Posterior vena cava (tissue), 2 donors: Measurements from ENCODE around the gene IL17RC. TPM values are rescaled to one million over a fixed set of nuclear protein-coding genes. Genes with fewer than 3 reads are reported as not detected.

ENCODE experiments used
- DNase-seq: peaks from one replicate; pipeline ENCODE4 v3.0.0-alpha.2; 2020; ENCODE audit warnings: low spot score
- intact Hi-C, 2 donors: fragments of 100-400 bp; cut with DNase I; formaldehyde crosslinking; loops; one replicate each; pipeline versions ENCODE4 v1.14.1 to v1.14.2; 2022 to 2023
- total RNA-seq, 2 donors: library from RNA; stranded (reverse); fragmentation: NEBNext Ultra II Directional; extraction: Animal tissue kit (Norgen Biotek cat#: 25700); gene quantifications; one replicate each; pipeline ENCODE4 v1.2.1, GENCODE V29; 2021
- donor health status: DM: yes; HTN: yes; CAD: no.
- donor health status: DM: yes; HTN: yes; CAD: no.

Gene IL17RC
- total RNA-seq, 2 donors from 2014 or later = 31.9 to 41.1 TPM

DNA sequence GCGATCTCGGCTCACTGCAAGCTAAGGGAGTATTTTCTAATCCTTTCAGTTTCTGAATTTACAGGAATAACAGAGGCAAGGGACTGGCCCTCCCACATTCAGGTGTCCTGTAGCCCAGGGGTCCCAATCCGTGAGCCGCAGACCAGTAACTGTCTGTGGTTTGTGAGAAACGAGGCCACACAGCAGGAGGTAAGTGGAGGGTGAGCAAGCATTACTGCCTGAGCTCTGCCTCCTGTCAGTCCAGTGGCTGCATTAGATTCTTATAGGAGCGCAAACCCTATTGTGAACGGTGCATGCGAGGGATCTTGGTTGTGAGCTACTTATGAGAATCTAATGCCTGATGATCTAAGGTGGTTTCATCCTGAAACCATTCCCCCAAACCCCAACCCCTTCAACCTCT is 5.0 kb upstream of the IL17RC start:
- intact Hi-C loops = loop anchor here in 1 of 2 donors (5.0 kb wide), 1 partner anchor 65 kb away; no protein-coding TSS in a partner anchor
- no peak for DNase-seq

DNA sequence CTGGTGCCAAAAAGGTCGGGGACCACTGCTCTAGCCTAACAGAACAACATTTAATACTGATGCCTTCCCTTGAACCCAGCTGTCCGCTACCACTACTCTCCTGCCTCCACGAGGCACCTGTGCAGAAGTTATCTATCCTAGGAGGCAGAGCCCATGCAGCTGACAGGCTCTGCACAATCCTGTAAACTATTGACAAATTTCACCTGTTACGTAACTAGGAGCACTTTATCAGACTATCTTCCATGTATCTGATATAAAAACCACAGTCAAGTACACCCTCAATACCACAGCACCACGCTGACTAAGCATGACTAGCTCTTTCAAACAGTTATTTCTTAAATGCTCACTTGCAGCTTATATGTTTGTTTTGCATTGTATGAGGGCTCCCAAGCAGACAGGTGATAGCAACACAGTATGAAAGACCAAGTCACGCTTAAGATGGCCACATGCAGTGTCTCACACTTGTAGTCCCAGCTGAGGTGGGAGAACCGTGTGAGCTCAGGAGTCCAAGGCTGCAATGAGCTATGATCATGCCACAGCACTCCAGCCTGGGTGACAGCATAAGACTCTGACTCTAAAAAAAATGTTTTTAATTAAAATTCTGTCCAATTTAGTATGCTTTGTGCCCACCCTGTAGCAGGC is 4.5 kb upstream of the IL17RC start:
- no peak for DNase-seq
- intact Hi-C loops = loop anchor here in 1 of 2 donors (5.0 kb wide), 1 partner anchor 65 kb away; no protein-coding TSS in a partner anchor

GRCh38 chr3:9913601-9914000 is 3.3 kb upstream of the IL17RC start:
- intact Hi-C loops = loop anchor here in 1 of 2 donors (5.0 kb wide), 1 partner anchor 66 kb away; no protein-coding TSS in a partner anchor
- DNase-seq = no peak

DNA sequence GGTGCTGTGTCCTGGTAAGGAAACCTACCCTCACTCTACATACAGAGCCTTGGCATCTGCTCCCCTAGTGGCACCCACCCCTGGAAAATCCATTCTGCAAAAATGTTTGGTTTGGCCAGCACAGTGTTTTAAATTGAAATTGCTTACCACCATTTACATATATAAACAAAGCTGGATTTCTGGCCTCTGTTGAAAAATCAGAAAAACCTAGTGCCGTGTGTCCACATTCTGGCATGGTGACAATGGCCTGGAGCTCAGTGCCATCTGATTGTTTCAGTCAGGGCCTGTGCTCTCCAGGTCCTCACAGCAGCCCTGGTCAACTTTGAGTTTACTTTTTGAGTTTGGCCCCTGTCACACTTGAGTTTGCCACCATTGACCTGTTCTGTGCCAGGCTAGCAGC is 2.9 kb upstream of the IL17RC start:
- intact Hi-C loops = loop anchor here in 1 of 2 donors (5.0 kb wide), 1 partner anchor 67 kb away; no protein-coding TSS in a partner anchor
- no peak for DNase-seq

DNA sequence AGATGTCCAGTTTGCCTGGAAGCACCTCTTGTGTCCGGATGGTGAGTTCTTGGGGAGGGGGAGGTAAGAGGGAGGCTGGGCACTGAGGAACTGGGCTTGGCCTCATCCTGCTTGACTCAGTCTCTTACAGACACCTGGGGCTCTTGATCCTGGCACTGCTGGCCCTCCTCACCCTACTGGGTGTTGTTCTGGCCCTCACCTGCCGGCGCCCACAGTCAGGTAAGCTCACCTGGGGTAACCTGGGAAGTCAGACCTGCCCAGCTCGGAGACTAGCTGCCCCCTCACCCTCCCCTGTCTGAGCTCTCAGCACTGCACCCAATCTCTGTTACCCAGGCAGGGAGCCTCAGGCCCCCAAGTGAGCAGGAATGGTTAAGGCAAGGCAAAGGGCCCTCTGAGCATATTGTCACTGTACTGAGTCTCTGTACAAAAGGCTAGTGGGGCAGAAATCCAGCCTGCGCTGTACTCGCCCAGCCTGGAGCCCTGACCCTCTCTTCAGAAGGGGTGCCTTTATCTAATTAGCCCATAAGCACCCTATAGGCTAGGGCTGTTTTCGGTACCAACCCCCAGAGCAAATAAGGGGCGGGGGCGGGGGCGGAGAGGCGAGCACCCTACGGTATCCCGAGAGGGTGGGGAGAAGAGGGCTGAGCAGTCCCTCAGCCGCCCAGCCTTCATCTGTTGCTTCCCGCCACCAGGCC is 2.2 kb upstream of the IL17RC start:
- no peak for DNase-seq
- intact Hi-C loops = loop anchor here (5.0 kb wide), 2 partner anchors 67 to 72 kb away; partner anchors contain the start of gene RPUSD3 (in 1 of the 2)

DNA sequence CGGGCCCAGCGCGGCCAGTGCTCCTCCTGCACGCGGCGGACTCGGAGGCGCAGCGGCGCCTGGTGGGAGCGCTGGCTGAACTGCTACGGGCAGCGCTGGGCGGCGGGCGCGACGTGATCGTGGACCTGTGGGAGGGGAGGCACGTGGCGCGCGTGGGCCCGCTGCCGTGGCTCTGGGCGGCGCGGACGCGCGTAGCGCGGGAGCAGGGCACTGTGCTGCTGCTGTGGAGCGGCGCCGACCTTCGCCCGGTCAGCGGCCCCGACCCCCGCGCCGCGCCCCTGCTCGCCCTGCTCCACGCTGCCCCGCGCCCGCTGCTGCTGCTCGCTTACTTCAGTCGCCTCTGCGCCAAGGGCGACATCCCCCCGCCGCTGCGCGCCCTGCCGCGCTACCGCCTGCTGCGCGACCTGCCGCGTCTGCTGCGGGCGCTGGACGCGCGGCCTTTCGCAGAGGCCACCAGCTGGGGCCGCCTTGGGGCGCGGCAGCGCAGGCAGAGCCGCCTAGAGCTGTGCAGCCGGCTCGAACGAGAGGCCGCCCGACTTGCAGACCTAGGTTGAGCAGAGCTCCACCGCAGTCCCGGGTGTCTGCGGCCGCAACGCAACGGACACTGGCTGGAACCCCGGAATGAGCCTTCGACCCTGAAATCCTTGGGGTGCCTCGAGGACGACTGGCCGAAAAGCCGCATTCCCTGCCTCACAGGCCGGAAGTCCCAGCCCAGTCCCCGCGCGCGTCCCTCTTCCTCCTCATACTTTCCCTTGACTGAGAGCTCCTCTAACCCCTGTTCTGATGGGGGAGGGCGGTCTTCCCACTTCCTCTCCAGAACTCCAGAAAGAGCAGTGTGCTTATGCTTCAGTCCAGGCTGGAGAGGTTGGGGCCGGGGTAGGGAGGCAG is 1.4 kb upstream of the IL17RC start:
- peak; percentile 92 for DNase-seq
- intact Hi-C loops = loop anchor here in 1 of 2 donors (5.0 kb wide), 1 partner anchor 73 kb away; the partner anchor contains the start of gene RPUSD3

DNA sequence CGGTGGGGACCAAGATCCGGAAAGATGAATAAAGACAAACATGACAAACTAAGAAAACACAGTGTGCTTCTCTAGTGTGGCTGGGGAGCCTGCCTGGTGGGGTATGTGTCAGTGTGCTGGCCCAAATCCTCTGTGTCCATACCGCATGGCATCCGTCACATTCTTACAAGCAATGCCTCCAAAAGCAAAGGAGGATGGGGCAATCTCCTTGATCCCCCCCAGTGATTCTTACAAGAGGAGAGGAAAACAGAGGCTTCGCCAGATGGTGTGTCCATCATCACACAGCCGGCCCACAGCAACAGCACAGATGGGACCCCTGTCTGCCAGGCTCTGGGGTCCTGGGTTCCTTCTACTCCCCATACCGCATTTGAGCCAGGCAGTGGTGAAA is 558 bp upstream of the IL17RC start:
- intact Hi-C loops = loop anchor here in 1 of 2 donors (5.0 kb wide), 1 partner anchor 74 kb away; the partner anchor contains the start of gene RPUSD3
- DNase-seq = no peak

DNA sequence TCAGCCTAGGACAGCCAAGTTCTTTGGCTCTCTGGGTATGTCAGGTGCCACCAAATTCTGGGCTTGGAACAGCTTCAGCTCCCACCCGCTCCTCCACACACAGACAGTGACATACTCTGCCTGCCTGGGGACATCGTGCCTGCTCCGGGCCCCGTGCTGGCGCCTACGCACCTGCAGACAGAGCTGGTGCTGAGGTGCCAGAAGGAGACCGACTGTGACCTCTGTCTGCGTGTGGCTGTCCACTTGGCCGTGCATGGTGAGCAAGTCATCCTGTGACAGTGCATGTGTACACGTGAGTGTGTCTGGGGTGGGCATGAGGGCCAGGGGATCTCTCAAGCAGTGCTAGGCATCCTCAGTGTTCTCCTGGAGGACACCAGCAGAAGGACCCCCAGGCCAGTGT is 922 bp downstream of the IL17RC start:
- no peak for DNase-seq
- intact Hi-C loops = loop anchor here in 1 of 2 donors (5.0 kb wide), 1 partner anchor 76 kb away; the partner anchor contains the start of gene RPUSD3

GRCh38 chr3:9918261-9919038 is 1.6 kb downstream of the IL17RC start:
- intact Hi-C loops = loop anchor here in 1 of 2 donors (5.0 kb wide), 1 partner anchor 76 kb away; the partner anchor contains the start of gene RPUSD3
- no peak for DNase-seq

GRCh38 chr3:9928158-9928557 is 11.3 kb downstream of the IL17RC start:
- intact Hi-C loops = no loop called here
- no peak for DNase-seq

- no peak for DNase-seq
- intact Hi-C loops = no loop called here
Observed at GRCh38 chr3:9930804-9931418, 14.0 kb downstream of the IL17RC start.

DNA sequence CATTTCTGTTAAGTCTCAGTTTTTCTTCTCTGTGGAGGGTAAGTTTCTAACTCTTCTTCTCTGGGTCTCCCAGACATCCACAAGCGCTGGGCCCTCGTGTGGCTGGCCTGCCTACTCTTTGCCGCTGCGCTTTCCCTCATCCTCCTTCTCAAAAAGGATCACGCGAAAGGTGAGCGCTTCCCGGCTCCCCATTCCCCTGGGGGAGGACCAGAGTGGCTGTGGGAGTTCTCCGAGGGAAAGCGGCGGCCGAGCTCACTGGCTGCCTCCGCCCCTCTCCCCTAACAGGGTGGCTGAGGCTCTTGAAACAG is 15.6 kb downstream of the IL17RC start:
- no peak for DNase-seq
- intact Hi-C loops = no loop called here

DNA sequence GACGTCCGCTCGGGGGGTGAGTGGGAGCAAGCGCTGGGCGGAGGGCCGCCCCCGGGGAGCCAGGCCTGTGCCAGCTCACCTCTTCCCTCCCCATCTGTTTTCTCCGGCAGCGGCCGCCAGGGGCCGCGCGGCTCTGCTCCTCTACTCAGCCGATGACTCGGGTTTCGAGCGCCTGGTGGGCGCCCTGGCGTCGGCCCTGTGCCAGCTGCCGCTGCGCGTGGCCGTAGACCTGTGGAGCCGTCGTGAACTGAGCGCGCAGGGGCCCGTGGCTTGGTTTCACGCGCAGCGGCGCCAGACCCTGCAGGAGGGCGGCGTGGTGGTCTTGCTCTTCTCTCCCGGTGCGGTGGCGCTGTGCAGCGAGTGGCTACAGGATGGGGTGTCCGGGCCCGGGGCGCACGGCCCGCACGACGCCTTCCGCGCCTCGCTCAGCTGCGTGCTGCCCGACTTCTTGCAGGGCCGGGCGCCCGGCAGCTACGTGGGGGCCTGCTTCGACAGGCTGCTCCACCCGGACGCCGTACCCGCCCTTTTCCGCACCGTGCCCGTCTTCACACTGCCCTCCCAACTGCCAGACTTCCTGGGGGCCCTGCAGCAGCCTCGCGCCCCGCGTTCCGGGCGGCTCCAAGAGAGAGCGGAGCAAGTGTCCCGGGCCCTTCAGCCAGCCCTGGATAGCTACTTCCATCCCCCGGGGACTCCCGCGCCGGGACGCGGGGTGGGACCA is 16.1 kb downstream of the IL17RC start:
- peak; percentile 95 for DNase-seq
- intact Hi-C loops = no loop called here

- intact Hi-C loops = no loop called here
Observed at GRCh38 chr3:9933561-9934234, 16.8 kb downstream of the IL17RC start, which contains the start of gene CRELD1. CRELD1 (plus strand) TSS chr3:9933834; CDS start chr3:9934439, 605 bp downstream.

DNA sequence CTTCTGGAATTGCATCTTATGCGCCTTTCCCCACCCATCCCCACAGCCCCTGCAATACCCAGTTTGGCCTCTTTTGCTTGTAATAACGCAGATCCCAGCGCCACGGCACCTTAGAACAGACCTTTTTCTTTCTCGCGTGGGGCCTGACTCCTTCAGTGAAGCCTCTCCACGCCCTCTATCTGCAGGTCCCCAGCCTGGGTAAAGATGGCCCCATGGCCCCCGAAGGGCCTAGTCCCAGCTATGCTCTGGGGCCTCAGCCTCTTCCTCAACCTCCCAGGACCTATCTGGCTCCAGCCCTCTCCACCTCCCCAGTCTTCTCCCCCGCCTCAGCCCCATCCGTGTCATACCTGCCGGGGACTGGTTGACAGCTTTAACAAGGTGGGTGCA is 17.3 kb downstream of the IL17RC start:
- no peak for DNase-seq
- intact Hi-C loops = no loop called here

More at GRCh38 chr3:9933561-9934234, 16.8 kb downstream of the IL17RC start, which contains the start of gene CRELD1:
- DNase-seq = peak; percentile 99

DNA sequence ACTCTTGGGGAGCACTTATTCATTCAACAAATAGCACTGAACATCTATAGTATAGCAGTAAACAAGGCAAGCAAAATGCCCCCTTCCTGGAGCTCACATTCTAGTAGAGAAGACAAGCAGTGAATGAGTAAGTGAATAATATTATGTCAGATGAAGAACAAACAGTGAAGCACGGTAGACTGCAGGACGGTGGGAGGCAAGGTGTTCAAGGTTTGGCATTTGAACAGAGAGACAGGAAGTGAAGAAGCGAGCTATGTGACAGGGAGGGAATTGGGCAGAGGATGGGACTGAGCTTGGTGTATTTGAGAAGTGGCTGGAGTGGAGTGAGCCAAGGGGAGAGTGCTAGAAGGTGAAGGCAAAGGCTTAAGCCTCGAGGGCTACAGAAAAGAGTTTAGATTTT is 18.1 kb downstream of the IL17RC start:
- intact Hi-C loops = no loop called here
- DNase-seq = no peak

DNA sequence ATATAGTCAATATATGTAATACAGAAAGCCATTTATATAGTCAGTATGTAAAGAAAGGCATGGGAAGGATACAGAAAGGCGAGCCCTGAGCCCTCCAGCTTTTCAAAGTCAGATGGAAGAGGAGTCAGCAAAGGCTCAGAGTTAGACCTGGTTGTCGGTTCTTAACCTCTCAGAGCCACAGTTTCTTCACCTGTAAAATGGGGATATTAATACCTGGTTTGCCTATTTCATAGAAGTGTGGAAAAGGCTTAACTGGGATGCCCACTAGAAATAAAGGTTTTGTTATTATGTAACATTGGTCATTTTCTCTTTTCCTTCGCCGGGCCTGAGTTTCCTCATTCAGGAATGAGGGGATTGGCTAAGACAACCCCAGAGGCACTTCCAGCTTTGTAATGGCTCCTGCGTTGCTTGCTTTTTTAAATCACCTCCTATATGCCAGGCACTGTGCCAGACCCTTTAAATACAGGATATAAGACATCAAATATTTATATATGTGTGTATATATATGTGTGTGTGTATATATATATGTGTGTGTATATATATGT is 19.1 kb downstream of the IL17RC start:
- intact Hi-C loops = no loop called here

More for the DNA sequence above, 19.1 kb downstream of the IL17RC start:
- no peak for DNase-seq
